PFSK-1 (cell line): ENCODE data around the gene MSANTD2.

Source experiments
- FOXP2 ChIP-seq: optimal IDR thresholded peaks from 2 replicates; pipeline ENCODE3; 2011; ENCODE audit warnings: borderline replicate concordance, control low read depth, inconsistent platforms; ENCODE audit not compliant: insufficient read depth; ENCODE audit errors: extremely low read length, extremely low read depth
- POLR2AphosphoS5 ChIP-seq: IDR thresholded peaks from 2 replicates; pipeline ENCODE4 v1.6.1; 2012; ENCODE audit warnings: low read depth, mild to moderate bottlenecking, control low read depth, low read length, moderate library complexity
- REST ChIP-seq, 2 experiments: IDR thresholded peaks; 2 replicates each; pipeline versions ENCODE4 v1.6.1 to v1.8.0; 2011 to 2012; ENCODE audit warnings: low read depth in 2 of 2, low read length in 2 of 2, control low read depth in 1 of 2, inconsistent platforms in 1 of 2, mild to moderate bottlenecking in 1 of 2, moderate library complexity in 1 of 2; ENCODE audit not compliant: insufficient read depth in 1 of 2
- SIN3A ChIP-seq: IDR thresholded peaks from 2 replicates; pipeline ENCODE4 v1.6.1; 2012; ENCODE audit warnings: mild to moderate bottlenecking, low read length, moderate library complexity, borderline replicate concordance; ENCODE audit not compliant: insufficient read depth
- TAF1 ChIP-seq: IDR thresholded peaks from 2 replicates; pipeline ENCODE4 v1.6.1; 2012; ENCODE audit warnings: low read length, control low read depth, borderline replicate concordance; ENCODE audit not compliant: insufficient read depth

Gene MSANTD2

GRCh38 chr11:124724979-124725718 lies 75.1 kb downstream of the MSANTD2 start:
- TF ChIP-seq FOXP2 (no peak), SIN3A (no peak)

- TF ChIP-seq TAF1 (no peak), POLR2AphosphoS5 (no peak), SIN3A (no peak), FOXP2 (no peak), REST (IDR thresholded peaks at IDR 0.05; ENCODE audit: insufficient read depth in 1 of 2, low read depth in 2 of 2, low read length in 2 of 2) (no peak)
Measured at GRCh38 chr11:124722176-124722575, 78.0 kb downstream of the MSANTD2 start.

GRCh38 chr11:124719534-124719933 lies 80.7 kb downstream of the MSANTD2 start:
- TF ChIP-seq SIN3A, result no peak
- no peak for TF ChIP-seq TAF1
- TF ChIP-seq POLR2AphosphoS5, result no peak
- TF ChIP-seq REST (IDR thresholded peaks at IDR 0.05; ENCODE audit: insufficient read depth in 1 of 2, low read depth in 2 of 2, low read length in 2 of 2), result no peak
- no peak for TF ChIP-seq FOXP2

GRCh38 chr11:124718801-124719200 lies 81.4 kb downstream of the MSANTD2 start:
- no peak for TF ChIP-seq TAF1
- TF ChIP-seq FOXP2, result no peak
- no peak for TF ChIP-seq SIN3A
- no peak for TF ChIP-seq POLR2AphosphoS5
- TF ChIP-seq REST (IDR thresholded peaks at IDR 0.05; ENCODE audit: insufficient read depth in 1 of 2, low read depth in 2 of 2, low read length in 2 of 2), result no peak

- TF ChIP-seq SIN3A (no peak), FOXP2 (no peak), REST (IDR thresholded peaks at IDR 0.05; ENCODE audit: insufficient read depth in 1 of 2, low read depth in 2 of 2, low read length in 2 of 2) (no peak), POLR2AphosphoS5 (no peak), TAF1 (no peak)
Measured at GRCh38 chr11:124717786-124718651, 82.2 kb downstream of the MSANTD2 start.
